ENCODE measurements around the gene QRICH2.
A peak's percentile ranks its signal among the peaks of the same experiment; 100 is the strongest.
"Not testable (repeated sequence)": the region's sequence is repeated elsewhere in the genome, so short reads cannot be mapped to it uniquely, and the experiment has no call there.

QRICH2 gene

GRCh38 chr17:76353004-76353598, 45.0 kb upstream of the QRICH2 start:
- TF ChIP-seq, protein P1, sequence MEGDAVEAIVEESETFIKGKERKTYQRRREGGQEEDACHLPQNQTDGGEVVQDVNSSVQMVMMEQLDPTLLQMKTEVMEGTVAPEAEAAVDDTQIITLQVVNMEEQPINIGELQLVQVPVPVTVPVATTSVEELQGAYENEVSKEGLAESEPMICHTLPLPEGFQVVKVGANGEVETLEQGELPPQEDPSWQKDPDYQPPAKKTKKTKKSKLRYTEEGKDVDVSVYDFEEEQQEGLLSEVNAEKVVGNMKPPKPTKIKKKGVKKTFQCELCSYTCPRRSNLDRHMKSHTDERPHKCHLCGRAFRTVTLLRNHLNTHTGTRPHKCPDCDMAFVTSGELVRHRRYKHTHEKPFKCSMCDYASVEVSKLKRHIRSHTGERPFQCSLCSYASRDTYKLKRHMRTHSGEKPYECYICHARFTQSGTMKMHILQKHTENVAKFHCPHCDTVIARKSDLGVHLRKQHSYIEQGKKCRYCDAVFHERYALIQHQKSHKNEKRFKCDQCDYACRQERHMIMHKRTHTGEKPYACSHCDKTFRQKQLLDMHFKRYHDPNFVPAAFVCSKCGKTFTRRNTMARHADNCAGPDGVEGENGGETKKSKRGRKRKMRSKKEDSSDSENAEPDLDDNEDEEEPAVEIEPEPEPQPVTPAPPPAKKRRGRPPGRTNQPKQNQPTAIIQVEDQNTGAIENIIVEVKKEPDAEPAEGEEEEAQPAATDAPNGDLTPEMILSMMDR (IDR thresholded peaks at IDR 0.05; ENCODE audit: insufficient read depth, low read depth, low read length, missing control alignments) = no peak
- H3K4me3 ChIP-seq (ENCODE audit: low read depth, low read length) = peak overlapping the region; percentile 74
- peak; percentile 18 for DNase-seq (ENCODE audit: low read depth)

DNA sequence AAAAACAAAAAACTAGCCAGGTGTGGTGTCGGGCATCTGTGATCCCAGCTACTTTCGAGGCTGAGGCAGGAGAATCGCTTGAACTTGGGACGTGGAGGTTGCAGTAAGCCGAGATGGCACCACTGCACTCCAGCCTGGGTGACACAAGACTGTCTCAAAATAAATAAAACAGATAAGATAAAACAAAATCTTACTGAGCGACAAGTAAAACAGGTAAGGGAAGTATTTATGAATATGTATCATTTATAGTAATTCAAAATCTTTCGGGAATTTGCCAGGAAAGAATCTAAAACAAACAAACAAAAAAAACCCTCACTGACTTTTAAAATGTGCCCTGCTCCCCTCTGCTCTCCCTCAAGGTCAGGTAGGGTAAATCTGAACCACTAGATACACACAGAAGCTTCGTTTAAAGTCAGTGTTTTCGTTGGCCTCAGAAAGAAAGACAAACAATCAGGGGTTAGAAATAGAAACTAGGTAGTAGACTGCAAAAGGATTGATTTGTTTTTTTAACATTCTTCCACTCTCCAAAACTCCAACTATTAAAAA, 43.5 kb upstream of the QRICH2 start:
- H3K4me3 ChIP-seq (ENCODE audit: low read depth, low read length) = no peak overlapping the region
- TF ChIP-seq, protein P1 (IDR thresholded peaks at IDR 0.05; ENCODE audit: insufficient read depth, low read depth, low read length, missing control alignments) = no peak
- DNase-seq (ENCODE audit: low read depth) = no peak

DNA sequence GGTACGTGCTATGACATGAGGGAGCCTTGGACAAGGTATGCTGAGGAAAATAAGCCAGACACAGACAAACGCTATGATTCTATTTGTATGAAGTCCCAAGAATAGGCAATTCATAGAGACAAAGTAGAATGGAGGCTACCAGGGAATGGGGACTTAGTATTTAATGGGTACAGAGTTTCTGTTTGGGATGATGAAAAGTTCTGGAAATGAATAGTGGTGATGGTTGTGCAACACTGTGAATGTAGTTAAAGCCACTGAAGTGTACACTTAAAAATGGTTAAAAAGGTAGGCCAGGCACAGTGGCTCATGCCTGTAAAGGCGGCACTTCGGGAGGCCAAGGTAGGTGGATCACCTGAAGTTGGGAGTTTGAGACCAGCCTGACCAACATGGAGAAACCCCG, 42.4 kb upstream of the QRICH2 start:
- TF ChIP-seq, protein P1 (IDR thresholded peaks at IDR 0.05; ENCODE audit: insufficient read depth, low read depth, low read length, missing control alignments) = no peak

GRCh38 chr17:76346936-76347335, 38.9 kb upstream of the QRICH2 start:
- DNase-seq (ENCODE audit: low read depth); H3K4me3 ChIP-seq (ENCODE audit: low read depth, low read length): not testable (repeated sequence)

More for the DNA sequence above, 42.4 kb upstream of the QRICH2 start:
- no peak for DNase-seq (ENCODE audit: low read depth)
- no peak overlapping the region for H3K4me3 ChIP-seq (ENCODE audit: low read depth, low read length)

DNA sequence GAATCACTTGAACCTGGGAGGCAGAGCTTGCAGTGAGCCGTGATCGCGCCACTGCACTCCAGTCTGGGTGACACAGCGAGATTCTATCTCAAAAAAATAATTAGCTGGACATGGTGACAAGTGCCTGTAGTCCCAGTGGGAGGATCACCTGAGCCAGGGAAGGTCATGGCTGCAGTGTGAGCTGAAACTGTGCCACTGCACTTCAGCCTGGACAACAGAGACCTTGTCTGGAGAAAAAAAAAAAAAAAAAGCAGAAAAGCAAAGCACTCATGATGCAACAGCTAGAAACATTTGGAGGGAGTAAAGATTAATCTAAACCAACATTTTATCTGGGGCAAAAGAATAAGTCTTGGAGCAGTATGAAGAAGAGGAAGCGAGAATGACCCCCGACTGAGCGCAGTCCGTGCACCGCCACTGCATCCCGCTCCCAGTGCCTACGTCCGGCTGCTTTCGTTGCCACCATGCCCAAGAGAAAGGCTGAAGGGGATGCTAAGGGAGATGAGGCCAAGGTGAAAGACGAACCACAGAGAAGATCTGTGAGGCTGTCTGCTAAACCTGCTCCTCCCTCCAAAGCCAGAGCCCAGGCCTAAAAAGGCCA, 37.4 kb upstream of the QRICH2 start:
- no peak overlapping the region for H3K4me3 ChIP-seq (ENCODE audit: low read depth, low read length)
- DNase-seq (ENCODE audit: low read depth) = no peak

DNA sequence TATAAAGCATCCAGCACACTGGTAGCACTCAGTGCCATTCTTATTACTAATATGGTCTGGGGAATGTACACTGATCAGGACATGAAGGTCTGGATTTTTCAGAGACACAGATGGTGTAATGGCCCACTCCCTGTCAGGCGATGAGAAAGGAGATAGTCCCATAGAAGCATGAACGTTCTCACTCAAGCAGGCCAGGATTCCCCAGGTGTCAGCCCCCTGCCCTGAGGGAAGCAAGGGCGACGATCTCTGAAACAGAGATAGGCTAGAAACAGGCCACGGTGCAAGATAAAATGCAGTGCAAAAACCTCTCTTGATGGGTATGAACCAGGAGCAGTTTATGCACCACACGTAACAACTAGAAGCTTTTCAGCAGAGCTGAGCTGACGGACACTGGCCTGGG, 35.0 kb upstream of the QRICH2 start:
- no peak for DNase-seq (ENCODE audit: low read depth)
- TF ChIP-seq, protein P1 (IDR thresholded peaks at IDR 0.05; ENCODE audit: insufficient read depth, low read depth, low read length, missing control alignments) = no peak
- H3K4me3 ChIP-seq (ENCODE audit: low read depth, low read length) = no peak overlapping the region

More for the DNA sequence above, 37.4 kb upstream of the QRICH2 start:
- TF ChIP-seq, protein P1 (IDR thresholded peaks at IDR 0.05; ENCODE audit: insufficient read depth, low read depth, low read length, missing control alignments) = no peak

DNA sequence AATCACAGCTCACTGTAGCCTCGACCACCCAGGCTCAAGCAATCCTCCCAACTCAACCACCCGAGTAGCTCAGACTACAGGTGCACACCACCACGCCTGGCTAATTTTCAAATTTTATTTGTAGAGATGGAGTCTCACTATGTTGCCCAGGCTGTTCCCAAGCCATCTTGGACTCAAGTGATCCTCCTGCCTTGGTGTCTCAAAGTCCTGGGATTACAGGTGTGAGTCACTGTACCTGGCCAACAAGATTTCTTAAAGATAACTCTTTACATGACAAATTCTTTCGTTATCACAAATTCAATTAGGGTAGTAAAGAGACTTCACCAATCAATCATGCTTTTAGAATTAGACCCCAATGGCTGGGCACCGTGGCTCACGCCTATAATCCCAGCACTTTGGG, 33.2 kb upstream of the QRICH2 start:
- no peak overlapping the region for H3K4me3 ChIP-seq (ENCODE audit: low read depth, low read length)
- DNase-seq (ENCODE audit: low read depth) = no peak
- TF ChIP-seq, protein P1 (IDR thresholded peaks at IDR 0.05; ENCODE audit: insufficient read depth, low read depth, low read length, missing control alignments) = no peak

All from GM12865 (cell line).